ENCODE data around the gene ODF2L. TPM values are rescaled to one million over a fixed set of nuclear protein-coding genes. Genes with fewer than 3 reads are reported as not detected.
"Not testable (repeated sequence)": the region's sequence is repeated elsewhere in the genome, so short reads cannot be mapped to it uniquely, and the experiment has no call there.

The ODF2L gene
- total RNA-seq, 1 donor from 2014 or later, result 39.6 TPM

- intact Hi-C loops (cut with micrococcal nuclease), result loop anchor here (5.0 kb wide), 1 partner anchor 944 kb away; no protein-coding TSS in a partner anchor
These were observed 8.1 kb downstream of the ODF2L start for GRCh38 chr1:86387916-86388627.

DNA sequence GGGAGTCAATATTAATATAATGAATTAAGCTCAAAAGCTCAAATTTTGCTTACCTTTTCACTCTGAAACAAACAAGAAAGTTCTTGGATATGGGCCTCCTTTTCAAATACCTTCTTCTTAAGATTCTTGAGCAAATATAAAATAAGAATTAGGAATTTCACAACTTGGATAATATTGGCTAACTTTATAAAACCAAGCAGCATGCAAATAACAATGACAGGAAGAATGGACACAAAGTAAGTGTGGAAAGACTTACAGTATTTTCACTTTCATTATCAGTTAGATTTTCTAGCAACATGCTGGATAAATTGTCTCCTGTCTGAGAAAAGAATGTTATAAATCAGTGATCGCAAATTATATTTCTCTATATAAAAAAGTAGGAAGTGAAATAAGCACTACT lies 13.2 kb downstream of the ODF2L start:
- intact Hi-C loops (cut with micrococcal nuclease), result loop anchor here (5.0 kb wide), 3 partner anchors 34 to 529 kb away; partner anchors contain the start of genes HS2ST1 and SELENOF

GRCh38 chr1:86381223-86381622 lies 14.9 kb downstream of the ODF2L start:
- intact Hi-C loops (cut with micrococcal nuclease), result loop anchor here (2.0 to 5.0 kb wide), 4 partner anchors 16 to 531 kb away; partner anchors contain the start of genes HS2ST1, ODF2L and SELENOF

DNA sequence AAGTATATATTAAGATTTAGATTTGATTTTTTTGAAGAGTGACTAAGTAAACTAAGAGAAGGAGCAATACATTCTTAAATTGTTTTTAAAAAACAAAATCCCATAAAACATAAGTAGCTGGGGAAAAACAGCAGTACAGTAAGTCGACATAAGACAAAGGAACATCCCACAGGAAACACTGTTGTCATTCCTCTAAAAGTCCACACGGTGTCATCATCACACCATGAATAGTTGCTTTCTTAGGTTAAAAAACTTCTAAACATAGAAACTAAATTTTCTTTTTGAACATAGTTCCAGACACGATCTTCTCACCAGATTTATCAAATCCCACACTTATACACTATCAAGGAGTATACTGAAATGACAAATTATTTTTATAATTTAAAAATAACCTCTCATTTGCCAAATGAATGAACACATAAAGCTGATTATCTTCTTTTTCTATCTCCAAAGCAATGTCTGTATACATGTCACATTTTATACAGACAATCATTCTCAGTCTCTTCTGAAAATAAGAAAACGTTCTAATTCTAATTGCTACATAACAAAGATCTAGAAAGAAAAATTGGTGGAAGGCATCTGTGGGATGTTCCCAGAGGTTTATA lies 15.8 kb downstream of the ODF2L start:
- intact Hi-C loops (cut with micrococcal nuclease), result loop anchor here (1.0 to 5.0 kb wide), 6 partner anchors 16 to 532 kb away; partner anchors contain the start of genes HS2ST1, ODF2L and SELENOF

- intact Hi-C loops (cut with micrococcal nuclease), result no loop called here
These were observed 17.3 kb downstream of the ODF2L start for GRCh38 chr1:86378813-86379212.

DNA sequence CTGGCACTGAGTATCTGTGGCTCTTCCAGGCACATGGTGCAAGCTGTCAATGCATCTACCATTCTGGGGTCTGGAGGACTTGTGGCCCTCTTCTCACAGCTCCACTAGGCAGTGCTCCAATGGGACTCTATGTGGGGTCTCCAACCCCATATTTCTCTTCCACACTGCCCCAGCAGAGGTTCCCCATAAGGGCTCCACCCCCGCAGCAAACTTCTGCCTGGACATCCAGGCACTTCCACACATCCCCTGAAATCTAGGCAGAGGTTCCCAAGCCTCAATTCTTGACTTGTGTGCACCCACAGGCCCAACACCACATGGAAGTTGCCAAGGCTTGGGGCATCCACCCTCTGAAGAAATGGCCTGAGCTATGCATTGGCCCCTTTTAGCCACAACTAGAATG lies 18.8 kb downstream of the ODF2L start:
- intact Hi-C loops (cut with micrococcal nuclease), result no loop called here

DNA sequence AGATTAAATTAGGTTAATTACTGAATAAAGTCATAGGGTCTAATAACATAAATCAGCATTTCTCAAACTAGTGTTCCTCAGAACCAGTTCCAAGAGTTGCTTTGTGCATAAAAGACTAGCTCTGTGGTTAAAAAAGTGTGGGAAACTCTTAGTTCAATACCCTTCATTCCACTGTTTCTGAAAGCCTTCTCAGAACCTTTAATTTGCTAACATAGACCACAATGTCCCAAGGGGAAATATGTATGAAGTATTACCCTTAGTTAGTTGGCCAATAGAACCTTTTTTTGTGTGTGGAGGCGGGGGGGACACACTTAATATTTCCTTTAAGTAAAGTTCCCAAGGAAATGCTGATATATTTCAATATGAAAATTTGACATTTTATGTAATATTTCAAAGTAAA lies 20.4 kb downstream of the ODF2L start:
- intact Hi-C loops (cut with micrococcal nuclease), result no loop called here

GRCh38 chr1:86370601-86371022 lies 25.5 kb downstream of the ODF2L start:
- intact Hi-C loops (cut with micrococcal nuclease), result no loop called here

GRCh38 chr1:86365896-86366295 lies 30.2 kb downstream of the ODF2L start:
- intact Hi-C loops (cut with micrococcal nuclease), result no loop called here

DNA sequence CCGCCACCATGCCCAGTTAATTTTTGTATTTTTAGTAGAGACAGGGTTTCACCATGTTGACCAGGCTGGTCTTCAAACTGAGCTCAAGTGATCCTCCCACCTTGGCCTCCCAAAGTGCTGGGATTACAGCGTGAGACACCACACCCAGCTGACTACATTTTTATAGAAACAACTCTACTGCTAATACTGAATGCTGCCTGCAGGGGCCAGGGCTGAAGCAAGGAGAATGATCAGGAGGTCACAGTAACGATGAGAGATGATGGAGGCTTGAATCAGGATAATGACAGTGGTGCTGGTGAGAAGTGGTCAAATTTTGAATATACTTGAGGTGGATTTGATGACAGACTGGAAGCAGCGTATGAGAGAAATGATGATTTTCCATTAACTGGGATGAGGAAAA lies 33.3 kb downstream of the ODF2L start:
- intact Hi-C loops (cut with micrococcal nuclease), result no loop called here

DNA sequence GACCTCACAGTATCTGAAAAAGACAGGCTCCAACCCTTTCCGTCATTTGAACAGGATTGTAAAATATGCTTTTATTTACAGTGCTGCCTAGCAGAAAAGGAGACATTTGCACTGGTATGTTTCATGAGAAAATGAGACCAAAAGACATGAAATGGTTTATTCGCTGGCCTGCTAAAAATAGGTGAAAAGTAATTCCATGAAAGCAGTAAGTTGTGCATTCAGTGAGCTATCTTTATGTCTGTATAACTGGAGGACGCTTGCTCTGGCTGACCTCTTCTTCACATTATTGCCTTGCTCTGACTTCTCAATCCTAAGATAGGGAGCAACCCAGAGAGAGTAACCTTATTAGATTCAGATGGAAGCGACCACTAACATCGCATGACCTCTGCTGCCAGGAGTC lies 38.3 kb downstream of the ODF2L start:
- intact Hi-C loops (cut with micrococcal nuclease), result no loop called here

DNA sequence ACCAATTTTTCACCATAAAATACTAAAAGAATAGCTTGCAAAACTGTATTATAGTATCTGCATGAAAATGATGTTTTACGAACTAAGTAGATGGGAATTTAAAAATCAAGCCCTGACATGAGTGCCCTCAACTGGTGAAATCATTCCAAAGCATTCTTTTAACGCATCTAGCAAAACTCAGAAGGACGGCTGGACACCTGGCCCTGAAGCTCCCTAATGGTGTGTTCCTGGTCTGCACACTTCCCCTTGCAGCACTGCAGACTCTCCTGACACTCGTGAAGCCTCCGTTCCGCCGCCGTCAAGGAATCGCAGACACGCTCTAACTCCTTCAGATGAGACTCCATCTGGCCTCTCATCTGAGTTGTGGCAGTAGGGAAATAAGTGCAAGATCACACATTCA lies 39.9 kb downstream of the ODF2L start:
- intact Hi-C loops (cut with micrococcal nuclease), result no loop called here

GRCh38 chr1:86352086-86352485 lies 44.0 kb downstream of the ODF2L start:
- intact Hi-C loops (cut with micrococcal nuclease), result no loop called here

- intact Hi-C loops (cut with micrococcal nuclease), result not testable (repeated sequence)
These were observed 45.9 kb downstream of the ODF2L start for GRCh38 chr1:86350230-86350629.

DNA sequence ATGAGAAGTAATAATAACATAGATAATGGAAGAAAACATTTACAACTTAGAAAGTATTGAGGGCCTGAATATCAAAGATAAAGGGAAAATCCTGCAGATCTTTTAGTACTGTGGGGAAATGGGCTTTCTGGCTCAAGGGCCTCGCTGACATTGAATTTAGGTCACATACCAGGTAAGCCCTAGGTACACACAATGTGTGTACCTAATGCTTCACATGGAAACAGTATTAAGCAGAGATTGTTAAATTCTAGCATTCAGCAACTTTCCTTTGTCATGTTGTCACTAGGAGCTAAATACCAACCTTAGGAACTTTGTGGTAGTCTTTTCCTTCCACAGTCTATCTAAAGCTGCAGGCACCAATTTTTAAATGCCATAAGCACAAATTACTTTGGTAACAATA lies 49.7 kb downstream of the ODF2L start:
- intact Hi-C loops (cut with micrococcal nuclease), result no loop called here

GRCh38 chr1:86345042-86345441 lies 51.1 kb downstream of the ODF2L start:
- intact Hi-C loops (cut with micrococcal nuclease), result no loop called here

GRCh38 chr1:86339906-86340305 lies 56.2 kb downstream of the ODF2L start:
- intact Hi-C loops (cut with micrococcal nuclease), result no loop called here

DNA sequence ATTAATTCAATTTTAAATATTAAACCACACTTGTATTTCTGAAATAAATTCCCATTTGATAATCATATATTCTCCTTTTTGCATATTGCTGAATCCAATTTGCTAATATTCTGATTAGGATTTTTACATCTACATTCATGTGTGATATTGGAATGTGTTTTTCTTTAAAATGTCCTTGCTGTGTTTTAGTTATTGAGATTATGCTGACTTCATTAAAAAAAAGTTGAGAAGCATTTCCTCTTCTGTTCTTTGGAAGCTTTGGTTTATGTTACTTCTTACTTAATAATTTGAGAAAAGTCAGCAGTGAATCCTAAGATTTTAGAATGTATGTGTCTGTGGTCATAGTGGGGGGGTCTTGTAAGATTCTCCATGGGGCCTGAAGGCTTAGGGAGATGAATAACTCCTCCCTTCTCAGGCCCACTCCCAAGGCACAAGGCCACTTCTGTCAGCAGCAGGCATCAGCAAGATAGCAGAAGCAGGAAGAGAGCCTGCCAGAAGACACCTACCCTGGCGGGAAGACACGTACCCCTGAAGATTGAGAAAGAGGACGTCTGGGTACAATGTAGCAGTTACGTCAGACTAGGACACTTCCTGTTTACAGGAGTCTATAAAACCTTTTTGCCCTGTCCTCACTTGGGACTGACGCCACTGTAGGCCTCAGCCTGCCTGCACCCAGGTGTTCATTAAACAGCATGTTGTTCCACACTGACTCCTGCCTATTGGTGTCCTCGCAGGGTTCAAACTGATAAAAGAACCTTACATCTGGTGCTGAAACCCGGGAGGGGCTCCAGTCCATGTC lies 56.9 kb downstream of the ODF2L start:
- intact Hi-C loops (cut with micrococcal nuclease), result no loop called here

DNA sequence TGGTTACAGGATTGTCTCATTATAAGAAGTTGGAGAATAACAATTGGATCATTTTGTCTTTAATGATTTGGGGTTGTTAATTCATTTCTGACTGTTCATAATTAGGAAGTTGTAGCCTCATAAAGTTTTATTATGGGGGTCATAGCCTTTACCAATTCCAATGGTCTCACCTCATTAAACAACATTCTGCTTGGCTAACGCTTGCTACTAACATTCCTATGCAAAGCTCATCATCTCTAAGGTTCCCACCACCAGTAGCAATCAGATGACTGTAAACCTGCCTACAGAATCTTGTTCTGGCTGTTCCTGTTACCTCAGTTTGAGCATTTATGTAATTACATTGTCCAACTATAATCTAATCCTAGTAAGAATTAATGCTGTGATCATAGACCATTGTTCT lies 60.2 kb downstream of the ODF2L start:
- intact Hi-C loops (cut with micrococcal nuclease), result no loop called here

DNA sequence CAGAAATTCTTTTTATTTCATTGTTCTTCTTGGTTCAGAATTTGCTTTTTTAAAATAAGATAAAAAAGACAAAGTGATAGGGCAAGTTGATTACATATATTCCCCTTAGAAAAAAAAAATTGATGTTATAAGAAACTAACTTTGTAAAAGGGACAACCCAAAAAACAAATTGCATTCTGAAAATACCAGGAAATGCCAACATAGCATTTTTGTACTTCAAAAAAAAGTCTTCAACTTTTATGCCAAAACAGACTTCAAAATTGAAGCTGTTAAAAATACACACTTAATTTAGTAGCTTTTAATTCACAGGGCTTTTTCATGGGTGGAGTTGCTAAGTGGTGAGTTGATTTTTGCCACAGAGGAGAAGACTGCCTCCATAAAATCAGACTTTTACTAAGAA lies 70.9 kb downstream of the ODF2L start:
- intact Hi-C loops (cut with micrococcal nuclease), result no loop called here

DNA sequence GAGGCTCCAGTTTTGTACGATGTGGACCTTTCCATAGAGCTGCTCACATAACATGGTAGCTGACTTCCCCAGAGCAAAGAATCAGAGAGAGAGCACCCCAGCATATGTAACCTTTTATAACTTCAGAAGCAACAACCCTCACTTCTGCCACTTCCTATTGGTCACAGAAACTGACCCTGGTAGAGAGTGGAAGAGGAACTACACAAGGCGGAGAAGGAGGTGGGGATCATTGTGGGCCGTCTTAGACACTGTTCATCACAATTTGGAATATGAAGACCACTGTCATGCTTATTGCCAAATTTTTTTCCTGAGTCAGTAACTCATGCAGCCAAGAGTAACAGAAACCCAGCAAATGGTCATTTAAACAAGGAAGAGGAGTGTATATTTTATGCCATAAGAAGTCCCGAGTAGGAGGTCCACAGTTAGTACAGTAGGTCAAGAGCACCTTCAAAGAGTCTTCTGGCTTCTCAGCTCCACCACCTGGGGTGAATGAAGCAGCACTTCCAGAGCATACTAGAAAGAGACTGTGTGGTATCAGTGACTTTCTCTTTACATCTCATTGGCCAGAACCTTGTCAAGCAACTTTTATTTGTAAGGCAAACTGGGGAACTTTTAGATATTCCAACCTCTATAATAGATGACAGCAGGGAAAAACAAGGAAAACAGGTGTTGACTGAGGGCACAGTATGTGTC lies 71.8 kb downstream of the ODF2L start:
- intact Hi-C loops (cut with micrococcal nuclease), result no loop called here
